Myocyte (in vitro differentiated cells): ENCODE data around the gene PHF14. TPM values are rescaled to one million over a fixed set of nuclear protein-coding genes. Genes with fewer than 3 reads are reported as not detected.

Experiments used
- DNase-seq: peaks from one replicate; pipeline ENCODE4 v3.0.0-alpha.2; 2012; ENCODE audit warnings: low read depth
- total RNA-seq: library from RNA; depleted of rRNA; stranded (reverse); fragments of >200 nt; gene quantifications from 2 replicates; pipeline ENCODE4 v1.2.3, GENCODE V29; 2014

The PHF14 gene
- total RNA-seq, 1 donor from 2014 or later, result 38.6 TPM

DNA sequence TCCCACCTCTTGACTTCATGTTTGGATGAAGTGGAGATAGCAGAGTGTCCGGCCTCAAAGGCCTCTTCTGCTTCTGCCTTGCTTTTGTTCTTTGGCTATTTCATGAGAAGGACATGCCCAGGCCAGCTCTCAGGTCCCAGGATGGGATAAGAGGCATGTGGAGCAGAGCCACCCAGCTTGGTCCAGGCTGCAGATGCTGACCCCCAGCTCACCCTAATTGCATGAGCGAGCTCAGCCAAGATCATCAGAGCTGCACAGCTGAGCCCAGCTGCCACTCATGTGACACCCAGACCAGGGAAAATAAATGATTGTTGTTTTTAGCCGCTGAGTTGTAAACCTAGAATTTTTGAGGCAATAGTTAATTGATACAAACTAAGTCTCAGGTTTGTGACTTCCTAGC is 230.0 kb downstream of the PHF14 start:
- peak; percentile 53 for DNase-seq

DNA sequence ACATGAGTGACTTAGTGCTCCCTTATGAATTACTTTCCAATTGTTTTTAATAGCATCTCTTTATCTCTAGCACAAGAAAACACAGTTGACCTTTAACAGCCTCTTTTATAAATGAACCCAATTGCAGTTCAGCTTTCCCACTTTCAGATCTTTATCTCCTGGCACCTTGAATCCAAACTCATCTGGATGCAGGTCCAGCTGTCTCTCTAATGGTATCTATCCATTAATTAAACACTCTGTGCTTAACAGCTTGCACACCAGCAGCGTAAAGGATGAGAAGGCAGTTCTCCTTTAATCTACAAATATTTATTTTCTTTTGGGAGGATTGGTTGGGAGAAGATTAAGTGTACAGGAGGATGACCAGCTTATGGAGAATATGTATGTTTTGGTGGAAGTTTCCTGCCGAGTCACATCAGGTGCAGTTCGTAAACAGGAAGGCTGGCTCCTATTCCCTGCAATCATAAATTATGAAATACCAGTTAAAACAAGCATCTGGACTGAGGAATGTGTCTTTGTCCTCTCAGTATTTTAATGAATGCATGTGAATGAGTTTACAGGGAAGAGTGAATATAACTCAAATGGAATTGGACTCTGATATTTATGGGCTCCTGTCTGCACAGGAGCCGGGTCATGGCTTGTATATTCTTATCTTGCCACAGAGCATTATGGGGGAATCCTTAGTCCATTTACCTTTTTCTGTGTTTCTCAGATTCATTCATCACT is 232.7 kb downstream of the PHF14 start:
- DNase-seq, result no peak

DNA sequence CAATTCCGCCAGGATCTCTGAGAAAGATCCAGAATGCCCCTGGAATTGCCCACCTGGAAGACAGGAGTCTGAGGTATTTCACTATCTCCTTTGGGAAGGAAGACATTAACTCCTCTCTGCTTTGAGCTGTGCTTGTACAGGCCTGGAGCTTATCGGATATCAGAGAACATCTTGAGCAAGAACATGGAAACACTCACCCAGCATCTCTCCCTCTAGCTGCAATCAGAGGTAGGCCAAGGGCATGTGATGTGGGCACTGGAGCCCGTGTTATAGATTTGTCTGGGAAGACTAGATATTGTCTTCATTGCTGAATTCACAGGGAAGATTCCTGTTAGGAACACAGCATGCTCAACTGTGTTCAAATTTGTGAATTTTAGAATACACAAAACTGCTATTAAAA is 233.9 kb downstream of the PHF14 start:
- no peak for DNase-seq

DNA sequence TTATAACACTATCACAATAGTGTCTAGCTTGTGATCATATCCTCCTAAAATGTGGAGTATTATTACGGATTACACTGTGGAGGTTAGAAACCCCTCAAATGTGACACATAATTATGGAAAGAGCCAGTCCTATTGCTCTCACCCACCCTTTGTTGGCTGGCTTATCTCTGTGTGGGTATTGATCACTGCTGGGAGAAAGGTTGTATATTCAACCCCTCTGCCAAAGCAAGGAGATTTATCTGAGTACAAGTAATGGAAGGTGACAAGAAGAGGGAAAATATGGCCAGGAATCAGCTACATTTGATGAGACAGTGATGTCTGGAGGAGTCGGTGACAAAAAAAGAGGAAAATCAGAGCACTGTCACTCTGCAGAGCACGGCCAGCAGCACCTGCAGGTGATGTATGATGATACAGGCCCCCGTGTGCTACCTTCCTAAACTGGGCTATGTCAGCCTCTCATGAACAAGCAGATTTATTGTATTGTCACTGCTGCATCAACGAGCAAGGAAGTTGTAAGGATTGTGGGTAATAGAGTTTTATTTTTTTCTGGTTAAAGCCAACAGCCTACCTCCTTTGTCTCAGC is 235.3 kb downstream of the PHF14 start:
- DNase-seq, result no peak

DNA sequence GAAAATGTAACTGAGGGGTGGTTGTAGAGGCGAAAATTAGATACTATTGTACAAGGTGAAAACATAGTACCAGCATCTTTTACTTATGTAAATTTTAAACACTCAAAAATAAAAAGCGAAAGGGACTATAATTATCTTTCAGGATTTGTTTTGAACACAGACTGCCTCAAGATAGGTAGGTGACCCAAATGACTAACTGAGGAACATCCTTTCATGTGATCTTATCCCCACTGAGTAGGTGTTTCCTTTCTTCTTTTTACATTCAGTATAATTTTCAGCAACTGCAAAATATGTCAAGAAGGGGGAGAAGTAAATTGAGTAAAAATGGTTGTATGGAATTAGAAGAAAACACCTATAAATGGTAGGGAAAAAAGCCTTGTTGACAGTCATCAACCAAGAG is 236.7 kb downstream of the PHF14 start:
- DNase-seq, result no peak

DNA sequence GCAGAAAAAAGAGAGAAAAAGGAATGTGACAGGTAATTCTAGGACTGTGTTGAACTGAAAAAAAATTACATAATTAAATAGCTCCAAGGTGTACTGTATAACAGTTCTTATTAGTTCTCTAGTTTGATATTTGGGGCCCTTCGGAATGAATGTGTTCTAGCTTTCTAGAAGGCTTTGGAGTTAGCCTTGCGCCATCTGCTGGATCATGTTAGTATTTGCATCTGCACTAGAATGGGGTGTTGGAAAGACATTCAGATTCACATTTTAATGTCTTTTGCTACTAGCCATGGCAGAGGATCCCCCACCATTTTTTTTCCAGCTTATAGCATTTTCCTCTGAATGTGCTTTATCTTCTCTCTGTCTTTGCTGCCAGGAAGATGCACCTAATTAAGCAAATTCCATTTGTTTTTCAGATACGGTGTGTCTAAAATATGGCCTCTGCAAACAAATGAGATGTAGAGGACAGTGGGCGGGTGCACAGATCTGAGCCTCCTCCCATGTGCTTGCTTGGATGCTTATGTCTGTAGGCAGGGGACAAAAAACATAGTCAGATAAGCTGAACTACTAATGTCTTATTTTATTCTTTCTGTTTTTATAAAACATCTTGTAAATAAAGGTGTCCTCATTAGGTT is 238.5 kb downstream of the PHF14 start:
- peak; percentile 87 for DNase-seq

DNA sequence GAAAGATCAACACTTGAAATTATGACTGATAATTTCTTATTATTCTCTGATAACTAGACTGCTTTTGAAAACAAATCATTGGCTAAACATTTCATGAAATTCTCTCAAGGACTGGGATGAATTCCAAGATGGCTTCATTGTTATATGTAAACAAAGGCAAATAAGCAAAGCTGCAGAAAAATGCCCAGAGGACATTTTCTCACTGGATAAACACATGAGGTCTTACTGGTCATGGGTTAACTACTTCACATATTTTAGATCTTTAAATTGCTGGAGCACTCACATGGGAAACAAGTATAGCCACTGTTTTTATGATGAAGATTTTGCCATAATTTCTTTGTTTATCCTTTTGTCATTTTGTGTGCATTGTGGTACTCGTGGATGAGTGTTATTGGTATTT is 239.1 kb downstream of the PHF14 start:
- DNase-seq, result no peak

DNA sequence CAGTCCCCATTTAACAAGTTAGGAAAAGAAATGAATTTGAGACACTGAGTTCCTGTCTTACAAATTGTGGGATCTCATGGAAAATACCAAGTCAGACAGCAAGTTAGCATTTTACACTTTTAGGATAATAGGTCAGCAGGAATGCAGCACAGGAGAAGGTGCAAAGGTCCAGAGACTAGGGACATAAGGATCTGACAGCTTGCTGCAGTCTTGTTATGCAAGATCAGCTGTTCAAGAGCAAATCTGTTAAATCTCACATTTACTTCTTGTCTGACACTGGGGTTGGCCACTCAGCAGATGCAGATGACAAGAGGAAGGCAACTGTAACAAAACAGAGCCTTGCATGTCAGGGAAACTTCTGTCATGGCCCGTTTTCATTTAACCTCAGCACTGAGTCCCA is 239.6 kb downstream of the PHF14 start:
- DNase-seq, result peak; percentile 18

DNA sequence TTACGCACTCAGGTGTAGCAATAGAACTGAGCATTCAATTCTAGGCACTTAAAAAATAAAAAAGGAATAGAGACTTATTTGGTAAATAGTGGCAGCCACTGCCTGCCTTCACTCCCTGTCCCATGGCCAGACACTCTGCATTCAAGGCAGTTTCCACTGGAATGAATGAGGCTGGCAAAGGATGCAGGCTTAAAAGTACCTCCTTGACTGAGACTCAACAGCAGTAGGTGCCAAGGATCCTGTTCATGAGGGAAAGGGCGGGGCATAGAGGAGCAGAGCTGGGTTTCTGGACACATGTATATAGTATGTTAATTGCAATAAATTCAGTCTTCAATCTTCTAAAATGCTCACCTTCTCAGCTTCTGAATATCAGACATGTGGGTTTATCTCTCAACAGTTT is 242.6 kb downstream of the PHF14 start:
- DNase-seq, result no peak

DNA sequence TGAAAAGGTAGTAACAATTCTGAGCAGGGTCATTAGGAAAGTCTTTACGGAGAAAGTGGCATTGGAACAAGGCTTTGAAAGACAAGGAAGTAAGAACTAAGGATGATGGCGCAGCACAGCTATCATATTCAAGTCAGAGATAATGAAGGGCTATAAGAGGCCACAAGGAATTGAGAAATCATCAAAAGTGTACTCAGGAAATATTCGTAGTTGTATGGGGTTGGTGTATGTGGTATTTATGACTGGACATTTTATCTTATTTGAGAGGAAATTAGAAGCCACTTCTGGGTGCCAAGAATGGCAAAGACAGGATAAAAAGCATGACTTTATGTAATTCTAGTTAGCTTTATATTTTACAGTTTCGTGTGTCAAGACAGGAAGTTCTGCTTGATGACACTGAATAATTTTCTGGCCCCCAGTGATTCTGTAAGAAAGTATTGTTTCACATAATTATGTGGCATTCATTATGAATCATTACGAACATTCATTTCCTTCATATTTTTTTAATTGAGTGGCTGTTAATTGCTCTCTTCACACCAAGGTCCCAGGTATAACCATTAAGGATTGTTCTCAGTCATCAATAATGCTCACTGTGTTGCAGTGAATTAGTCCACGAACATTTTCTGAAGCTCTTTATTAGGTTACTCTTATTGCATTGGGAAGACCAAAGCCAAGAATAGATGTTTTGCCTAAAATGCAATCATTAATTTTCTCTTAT is 244.3 kb downstream of the PHF14 start:
- no peak for DNase-seq
